GM19035 (cell line): ENCODE measurements around the gene GABRA5.
"Not testable (repeated sequence)": the region's sequence is repeated elsewhere in the genome, so short reads cannot be mapped to it uniquely, and the experiment has no call there.

Experiments used
- ATAC-seq: cut with Tn5 transposase; IDR thresholded peaks from one replicate; pipeline ENCODE4 v1.9.1; 2021; ENCODE audit not compliant: unreplicated experiment

Gene GABRA5

DNA sequence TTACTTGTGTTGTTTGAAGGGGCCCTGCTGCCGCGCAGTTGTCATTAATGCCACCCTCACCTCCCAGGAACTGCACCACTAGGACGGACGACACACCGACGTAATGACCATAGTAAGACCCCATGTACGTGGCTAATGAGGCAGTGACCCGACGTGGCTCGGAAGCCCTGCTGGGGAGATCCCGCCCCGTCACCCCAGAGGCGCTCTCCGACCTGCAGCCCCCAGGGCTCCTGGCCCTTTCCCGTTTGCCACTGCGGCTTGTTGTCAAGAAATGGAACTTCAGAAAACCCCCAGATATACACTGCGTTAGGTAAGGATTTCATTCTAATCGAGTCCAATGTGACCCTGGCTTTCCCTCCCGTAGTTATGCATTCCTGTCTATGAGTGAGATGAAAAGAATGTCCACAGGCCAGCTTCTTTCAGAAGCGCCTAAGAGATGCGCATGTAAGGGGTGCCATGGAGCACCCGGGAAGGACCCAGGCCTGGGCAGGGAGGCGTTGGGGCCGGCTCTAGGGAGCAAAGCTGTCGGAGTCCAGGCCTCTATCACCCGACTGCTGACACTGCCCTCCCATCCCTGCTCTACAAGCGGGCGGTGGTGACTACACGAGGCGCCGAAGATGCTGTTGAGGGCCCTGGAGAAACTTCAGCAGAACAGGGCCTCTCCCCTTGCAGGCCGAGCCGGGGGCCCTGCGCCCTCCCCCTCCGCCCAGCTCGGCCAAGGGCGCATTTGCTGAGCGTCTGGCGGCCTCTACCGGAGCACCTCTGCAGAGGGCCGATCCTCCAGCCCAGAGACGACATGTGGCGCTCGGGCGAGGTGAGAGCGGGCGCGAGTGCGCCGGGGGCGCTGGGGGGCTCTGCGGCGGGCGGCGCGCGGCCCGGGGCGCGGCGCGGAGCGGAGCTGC lies at the start of gene GABRA5:
Gene GABRA5, plus strand, starts transcription at position 765 of the 902 bp plus-strand sequence. CDS start 2,187 bp downstream, outside the sequence.
- ATAC-seq: no peak

DNA sequence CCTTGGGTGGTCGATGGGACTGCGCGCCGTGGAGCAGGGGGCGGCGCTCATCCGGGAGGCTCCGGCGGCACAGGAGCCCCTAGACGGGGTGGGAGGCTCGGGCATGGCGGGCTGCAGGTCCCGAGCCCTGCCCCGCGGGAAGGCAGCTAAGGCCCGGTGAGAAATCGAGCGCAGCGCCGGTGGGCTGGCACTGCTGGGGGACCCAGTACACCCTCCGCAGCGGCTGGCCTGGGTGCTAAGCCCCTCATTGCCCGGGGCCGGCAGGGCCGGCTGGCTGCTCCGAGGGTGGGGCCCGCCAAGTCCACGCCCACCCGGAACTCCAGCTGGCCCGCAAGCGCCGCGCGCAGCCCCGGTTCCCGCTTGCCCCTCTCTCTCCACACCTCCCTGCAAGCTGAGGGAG lies 35.7 kb upstream of the GABRA5 start:
- ATAC-seq: not testable (repeated sequence)

- no peak for ATAC-seq
These were observed 34.9 kb upstream of the GABRA5 start for GRCh38 chr15:26831951-26832350.

GRCh38 chr15:26838742-26839460 lies 28.0 kb upstream of the GABRA5 start:
- no peak for ATAC-seq

- no peak for ATAC-seq
These were observed 25.3 kb upstream of the GABRA5 start for GRCh38 chr15:26841514-26841913.

- no peak for ATAC-seq
These were observed 24.9 kb upstream of the GABRA5 start for GRCh38 chr15:26841941-26842340.

DNA sequence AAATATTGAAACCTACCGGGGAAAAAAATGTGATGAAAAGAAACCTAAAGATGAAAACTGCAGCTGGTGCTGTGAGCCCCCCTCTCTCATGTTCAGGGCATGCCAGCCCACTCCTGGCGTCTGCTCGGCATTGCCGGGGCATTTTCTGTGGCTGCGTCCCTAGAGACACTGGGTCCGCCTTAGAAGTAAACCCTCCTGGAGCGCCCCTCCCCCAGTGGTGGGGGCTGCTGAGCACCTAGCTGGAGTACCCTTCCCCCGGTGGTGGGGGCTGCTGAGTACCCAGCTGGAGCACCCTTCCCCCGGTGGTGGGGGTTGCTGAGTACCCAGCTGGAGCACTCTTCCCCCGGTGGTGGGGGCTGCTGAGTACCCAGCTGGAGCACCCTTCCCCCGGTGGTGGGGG lies 24.5 kb upstream of the GABRA5 start:
- no peak for ATAC-seq

GRCh38 chr15:26844901-26845300 lies 22.0 kb upstream of the GABRA5 start:
- no peak for ATAC-seq

DNA sequence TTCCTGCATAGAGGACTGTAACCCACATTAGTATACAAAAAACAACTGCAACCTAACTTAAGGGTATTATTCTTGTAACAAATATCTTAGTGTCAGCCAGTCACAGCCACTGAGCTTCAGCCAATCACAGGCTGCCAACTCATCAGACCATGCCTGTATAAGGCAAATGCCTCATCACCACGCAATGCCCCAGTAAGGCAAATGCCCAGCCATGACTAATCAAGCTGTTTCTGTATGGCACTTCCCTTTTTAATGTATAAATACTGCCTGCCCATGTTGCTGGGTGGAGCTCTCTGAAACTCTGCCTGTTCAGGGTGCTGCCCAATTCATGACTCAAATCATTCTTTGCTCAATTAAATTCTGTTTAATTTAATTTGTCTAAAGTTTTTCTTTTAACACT lies 18.4 kb upstream of the GABRA5 start:
- ATAC-seq: no peak

- no peak for ATAC-seq
These were observed 16.7 kb upstream of the GABRA5 start for GRCh38 chr15:26850161-26850560.

- no peak for ATAC-seq
These were observed 13.9 kb upstream of the GABRA5 start for GRCh38 chr15:26852980-26853379.

- ATAC-seq: no peak
These were observed 12.4 kb upstream of the GABRA5 start for GRCh38 chr15:26854435-26854834.

GRCh38 chr15:26864664-26865191 lies 2.1 kb upstream of the GABRA5 start:
- ATAC-seq: no peak

DNA sequence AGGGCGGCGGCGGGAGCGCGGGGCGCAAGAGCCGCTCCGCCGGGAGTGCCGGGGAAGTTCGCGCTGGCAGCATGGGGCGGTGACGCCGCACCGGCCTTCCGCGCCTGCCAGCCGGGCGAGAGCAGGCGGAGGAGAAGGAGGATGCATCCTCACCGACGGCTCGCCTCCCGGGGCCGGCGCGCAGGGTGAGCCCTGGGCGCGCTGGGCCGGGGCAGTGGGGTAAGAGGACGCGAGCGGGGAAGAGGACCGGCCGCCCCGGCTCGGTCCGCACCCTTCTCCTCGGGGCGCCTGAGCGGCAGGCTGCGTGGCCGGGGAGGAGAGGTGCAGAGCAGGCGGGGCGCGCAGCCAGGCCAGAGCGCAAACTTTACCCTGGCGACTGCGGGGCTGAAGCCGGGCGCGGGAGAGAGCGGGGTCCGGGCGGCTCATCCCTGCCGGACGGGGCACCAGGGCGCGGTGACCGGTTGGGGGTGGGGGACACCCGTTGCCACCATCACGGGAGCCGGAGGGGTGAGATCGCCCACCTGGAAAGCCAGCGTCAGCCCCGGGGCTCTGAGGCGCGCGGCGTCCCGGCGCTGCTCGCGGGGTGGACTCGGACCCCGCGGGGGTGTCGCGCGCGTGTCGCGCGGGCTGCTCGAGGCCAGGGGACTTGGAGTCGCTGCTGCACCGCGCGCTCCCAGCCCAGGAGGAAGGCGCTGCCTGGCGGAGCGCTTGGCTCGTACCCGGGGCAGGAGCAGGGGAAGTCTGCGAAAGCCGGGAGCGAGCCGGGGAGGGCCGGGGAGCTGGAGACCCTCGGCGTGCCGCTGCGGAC lies 542 bp downstream of the GABRA5 start:
- no peak for ATAC-seq

DNA sequence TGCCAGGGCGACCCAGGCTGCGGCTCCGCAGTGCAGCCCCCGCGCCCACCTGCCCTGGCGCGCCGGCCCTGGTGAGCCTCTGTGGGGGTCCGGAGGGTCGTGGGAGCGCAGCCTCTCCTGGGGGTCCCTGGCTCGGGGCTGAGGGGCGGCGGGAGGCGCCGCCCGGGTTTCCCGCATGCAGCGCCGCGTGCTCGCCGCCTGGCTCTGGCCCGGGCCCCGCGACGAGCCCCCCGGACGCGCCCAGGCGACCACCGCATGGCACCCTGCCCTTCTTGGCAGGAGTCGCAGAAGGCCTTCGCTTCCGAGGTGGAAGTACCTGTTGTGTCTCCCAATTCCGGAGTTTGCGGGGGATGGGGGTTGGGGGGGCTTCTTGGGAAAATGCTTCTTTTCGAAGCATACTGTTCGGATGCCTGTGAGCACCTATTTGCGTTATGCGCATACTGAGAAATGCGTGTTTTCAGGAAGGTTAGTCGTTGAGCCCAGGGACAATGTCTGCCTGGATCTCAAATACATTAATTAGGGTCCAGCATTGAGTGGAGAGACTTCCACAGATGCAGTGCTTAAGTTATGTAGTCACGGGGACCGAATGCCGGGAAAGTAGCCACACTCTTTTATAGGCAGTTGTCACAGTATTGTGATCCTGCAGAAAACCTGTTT lies 1.3 kb downstream of the GABRA5 start:
- ATAC-seq: no peak

- no peak for ATAC-seq
These were observed 2.8 kb downstream of the GABRA5 start for GRCh38 chr15:26869628-26870027.

DNA sequence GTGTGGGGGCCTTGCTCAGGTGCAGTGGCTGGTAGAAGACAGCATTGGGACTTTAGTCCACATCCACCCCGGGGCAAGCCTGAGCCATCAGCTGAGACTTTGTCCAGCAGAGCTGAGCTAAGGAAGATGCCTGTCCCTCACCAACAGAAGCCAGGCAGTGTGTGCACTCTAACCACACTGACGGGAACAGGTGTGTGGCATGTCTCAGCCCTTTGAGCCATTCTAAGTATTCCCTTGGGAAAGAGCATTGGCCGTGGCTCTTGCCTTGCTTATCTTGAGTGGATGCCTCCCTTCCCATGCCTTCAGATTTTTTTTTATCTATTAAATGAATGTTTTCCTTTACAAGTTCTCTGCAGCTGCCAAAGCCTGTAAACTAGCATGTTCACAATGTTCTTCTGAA lies 3.5 kb downstream of the GABRA5 start:
- ATAC-seq: no peak

- ATAC-seq: no peak
These were observed 5.3 kb downstream of the GABRA5 start for GRCh38 chr15:26872206-26872605.

DNA sequence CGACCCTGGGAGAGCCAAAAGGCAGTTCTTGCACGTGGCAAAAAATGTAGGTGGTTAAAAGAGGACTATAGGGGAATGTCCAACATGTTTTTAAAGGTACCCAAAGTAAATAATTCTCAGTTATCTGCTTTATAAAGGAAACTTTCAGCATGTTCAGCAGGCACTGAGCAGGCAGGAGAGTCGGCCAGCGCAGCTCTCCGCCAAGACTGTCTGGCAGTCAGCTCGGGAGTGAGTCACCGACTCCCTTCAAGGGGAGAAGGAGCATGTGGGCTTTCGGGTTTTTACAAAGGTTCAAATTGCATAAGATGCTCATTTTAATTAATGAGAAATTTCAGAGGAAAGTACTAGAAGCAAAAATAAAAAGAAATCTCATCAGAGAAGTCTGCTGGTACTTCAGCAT lies 7.0 kb downstream of the GABRA5 start:
- ATAC-seq: no peak

GRCh38 chr15:26874774-26875475 lies 8.1 kb downstream of the GABRA5 start:
- no peak for ATAC-seq
